OCI-LY3 (cell line): Measurements from ENCODE around the gene XPO1.

Experiments used
- EZH2phosphoT487 ChIP-seq: fragments of 200-600 bp; shearing (Covaris generic); IDR thresholded peaks from 2 replicates; pipeline ENCODE4 v1.6.1; 2018; ENCODE audit warnings: antibody characterized with exemption, mixed run types, low read depth
- TF ChIP-seq, protein P1 (sequence below): fragments of 200-600, 300-600 bp; sonication (generic); IDR thresholded peaks from 2 replicates; pipeline ENCODE4 v1.5.1; 2014; ENCODE audit warnings: antibody characterized with exemption, low read length, low read depth

DNA sequence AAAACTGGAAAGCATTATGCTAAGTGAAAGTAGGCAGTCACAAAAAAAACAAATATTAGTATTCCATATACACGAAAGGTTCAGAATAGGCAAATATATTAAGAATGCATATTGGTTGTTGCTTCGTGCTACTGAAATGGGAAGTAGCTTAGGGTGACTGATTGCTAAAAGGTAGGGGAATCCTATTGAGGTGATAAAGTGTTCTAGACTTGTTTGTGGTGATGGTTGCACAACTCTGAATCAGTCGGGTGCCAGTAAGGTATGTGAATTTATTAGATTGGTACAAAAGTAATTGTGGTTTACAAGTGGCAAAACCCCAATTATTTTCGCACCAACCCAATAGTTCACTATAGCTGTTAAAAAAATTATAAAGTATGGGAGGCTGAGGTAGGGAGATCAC, 88.0 kb downstream of the XPO1 start:
- TF ChIP-seq, protein P1, sequence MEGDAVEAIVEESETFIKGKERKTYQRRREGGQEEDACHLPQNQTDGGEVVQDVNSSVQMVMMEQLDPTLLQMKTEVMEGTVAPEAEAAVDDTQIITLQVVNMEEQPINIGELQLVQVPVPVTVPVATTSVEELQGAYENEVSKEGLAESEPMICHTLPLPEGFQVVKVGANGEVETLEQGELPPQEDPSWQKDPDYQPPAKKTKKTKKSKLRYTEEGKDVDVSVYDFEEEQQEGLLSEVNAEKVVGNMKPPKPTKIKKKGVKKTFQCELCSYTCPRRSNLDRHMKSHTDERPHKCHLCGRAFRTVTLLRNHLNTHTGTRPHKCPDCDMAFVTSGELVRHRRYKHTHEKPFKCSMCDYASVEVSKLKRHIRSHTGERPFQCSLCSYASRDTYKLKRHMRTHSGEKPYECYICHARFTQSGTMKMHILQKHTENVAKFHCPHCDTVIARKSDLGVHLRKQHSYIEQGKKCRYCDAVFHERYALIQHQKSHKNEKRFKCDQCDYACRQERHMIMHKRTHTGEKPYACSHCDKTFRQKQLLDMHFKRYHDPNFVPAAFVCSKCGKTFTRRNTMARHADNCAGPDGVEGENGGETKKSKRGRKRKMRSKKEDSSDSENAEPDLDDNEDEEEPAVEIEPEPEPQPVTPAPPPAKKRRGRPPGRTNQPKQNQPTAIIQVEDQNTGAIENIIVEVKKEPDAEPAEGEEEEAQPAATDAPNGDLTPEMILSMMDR, result no peak
- no peak for TF ChIP-seq EZH2phosphoT487
